Adrenal gland (tissue), 5 donors: Measurements from ENCODE around the gene ZNF683.
"Not testable (repeated sequence)": the region's sequence is repeated elsewhere in the genome, so short reads cannot be mapped to it uniquely, and the experiment has no call there.

Source experiments
- POLR2A ChIP-seq, 2 donors: fragments of 450-650 bp; IDR thresholded peaks; one replicate each; pipeline ENCODE4 v1.6.1; 2017; ENCODE audit warnings: antibody characterized with exemption in 2 of 2, mild to moderate bottlenecking in 2 of 2, moderate library complexity in 1 of 2
- TF ChIP-seq, protein P1 (sequence below), 6 experiments: fragments of 450-650 bp in 4 of 6; fragments of 200-600 bp in 2 of 6; sonication (generic) in 1 of 6; IDR thresholded peaks; 1 replicate in 5 of 6; 2 replicates in 1 of 6; pipeline versions ENCODE4 v1.5.1 to v1.8.0; 2016 to 2021; ENCODE audit warnings: antibody characterized with exemption in 6 of 6, mild to moderate bottlenecking in 2 of 6, moderate library complexity in 1 of 6
- donor health status: DM: no; HTN: no; CAD: no.

DNA sequence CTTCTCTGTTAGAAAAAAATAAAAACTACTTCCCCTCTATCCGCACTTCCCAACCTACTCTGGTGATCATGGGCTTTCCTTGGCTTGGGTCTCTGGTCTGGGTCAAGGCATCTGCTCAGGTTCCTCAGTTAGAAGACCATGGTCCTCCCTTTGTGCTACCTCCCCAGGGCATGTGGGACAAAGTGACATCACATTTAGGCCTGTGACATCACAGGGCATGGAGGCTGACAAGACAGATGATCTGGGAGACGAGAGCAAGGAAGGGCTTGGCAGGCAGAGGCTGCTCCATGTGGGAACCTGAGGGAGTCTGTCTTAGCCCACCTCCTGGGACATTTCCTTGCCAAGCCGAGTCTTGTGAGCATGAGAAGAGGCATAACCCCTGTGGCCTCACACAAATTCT, at the start of gene ZNF683:
- TF ChIP-seq, protein P1, sequence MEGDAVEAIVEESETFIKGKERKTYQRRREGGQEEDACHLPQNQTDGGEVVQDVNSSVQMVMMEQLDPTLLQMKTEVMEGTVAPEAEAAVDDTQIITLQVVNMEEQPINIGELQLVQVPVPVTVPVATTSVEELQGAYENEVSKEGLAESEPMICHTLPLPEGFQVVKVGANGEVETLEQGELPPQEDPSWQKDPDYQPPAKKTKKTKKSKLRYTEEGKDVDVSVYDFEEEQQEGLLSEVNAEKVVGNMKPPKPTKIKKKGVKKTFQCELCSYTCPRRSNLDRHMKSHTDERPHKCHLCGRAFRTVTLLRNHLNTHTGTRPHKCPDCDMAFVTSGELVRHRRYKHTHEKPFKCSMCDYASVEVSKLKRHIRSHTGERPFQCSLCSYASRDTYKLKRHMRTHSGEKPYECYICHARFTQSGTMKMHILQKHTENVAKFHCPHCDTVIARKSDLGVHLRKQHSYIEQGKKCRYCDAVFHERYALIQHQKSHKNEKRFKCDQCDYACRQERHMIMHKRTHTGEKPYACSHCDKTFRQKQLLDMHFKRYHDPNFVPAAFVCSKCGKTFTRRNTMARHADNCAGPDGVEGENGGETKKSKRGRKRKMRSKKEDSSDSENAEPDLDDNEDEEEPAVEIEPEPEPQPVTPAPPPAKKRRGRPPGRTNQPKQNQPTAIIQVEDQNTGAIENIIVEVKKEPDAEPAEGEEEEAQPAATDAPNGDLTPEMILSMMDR (IDR thresholded peaks at IDR 0.05): not testable (repeated sequence)
- not testable (repeated sequence) for TF ChIP-seq POLR2A (IDR thresholded peaks at IDR 0.05)
